ENCODE measurements around the gene SMYD3. TPM values are rescaled to one million over a fixed set of nuclear protein-coding genes. Genes with fewer than 3 reads are reported as not detected.

The SMYD3 gene
- total RNA-seq, 1 experiment from 2014 or later: 29.6 TPM

DNA sequence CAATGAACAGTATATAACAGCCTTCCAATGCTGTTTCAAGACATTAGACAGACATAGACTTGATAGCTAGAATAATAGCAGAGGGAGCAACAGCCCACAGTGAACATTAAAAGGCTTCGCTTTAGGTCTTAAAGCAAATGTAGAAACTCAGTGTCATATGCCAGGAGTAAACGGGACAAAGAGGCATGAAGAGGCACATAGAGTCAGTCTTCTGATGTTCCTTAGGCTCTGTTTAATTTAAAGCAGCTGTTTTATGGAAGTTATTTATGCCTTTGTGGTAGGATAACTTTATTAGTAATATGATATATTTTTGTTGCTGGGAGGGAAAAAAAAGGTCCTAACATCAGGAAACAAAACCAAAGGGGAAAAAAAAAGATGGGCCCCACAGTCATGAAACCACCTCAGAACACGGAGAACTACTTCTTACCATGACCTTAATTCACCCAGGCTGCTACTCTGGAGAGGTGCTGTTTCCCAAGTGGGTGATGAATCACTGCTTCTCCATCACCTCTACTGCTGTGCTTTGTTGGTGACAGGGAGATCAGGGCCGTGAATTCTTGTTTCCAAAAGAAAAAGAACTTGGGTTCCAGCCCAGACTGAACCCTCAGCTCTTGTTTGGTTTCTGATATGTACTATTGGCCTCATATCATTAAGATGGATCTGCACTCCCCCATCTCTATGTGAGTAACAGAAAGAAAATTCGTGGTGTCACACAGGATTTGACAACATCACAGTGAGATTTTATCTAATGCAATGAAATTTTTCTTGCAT lies 735.4 kb downstream of the SMYD3 start:
- H3K4me2 ChIP-seq: no peak overlapping the region
- no peaks in the 10 kb centered on the region for H3K36me3 ChIP-seq (ENCODE audit: low read depth)
- H3K9me3 ChIP-seq (ENCODE audit: insufficient read depth, low read depth): no peaks in the 10 kb centered on the region
- no peak for DNase-seq
- POLR2A ChIA-PET (ENCODE audit: unreplicated experiment): no interaction called here
- no peak overlapping the region for H3K4me3 ChIP-seq
- H3K27me3 ChIP-seq (ENCODE audit: insufficient read depth, low read depth): no peaks in the 10 kb centered on the region
- TF ChIP-seq EZH2 (IDR thresholded peaks at IDR 0.05; ENCODE audit: low read depth) (no peak), CTCF (conservative IDR thresholded peaks at IDR 0.05) (no peak)
- H4K20me1 ChIP-seq (ENCODE audit: insufficient read depth): no peaks in the 10 kb centered on the region
- no peaks in the 10 kb centered on the region; the same call in 1 of the 2 replicates for H3K9me2 ChIP-seq (ENCODE audit: insufficient read depth)
- H3K4me1 ChIP-seq (replicated peaks; ENCODE audit: insufficient read depth): no peaks in the 10 kb centered on the region
- CTCF ChIA-PET: no interaction called here
- BruUV-seq (replicated peaks): no TSS peak
- no peaks in the 10 kb centered on the region for H3K79me2 ChIP-seq (ENCODE audit: low read depth)
- H3K27ac ChIP-seq: no peak overlapping the region
- H2AFZ ChIP-seq: no peak overlapping the region
- no peaks in the 10 kb centered on the region for H3F3A ChIP-seq (ENCODE audit: insufficient read depth, low read depth)
- intact Hi-C loops (cut with micrococcal nuclease; ENCODE audit: unreplicated experiment): no loop called here

- no peaks in the 10 kb centered on the region for H3F3A ChIP-seq (ENCODE audit: insufficient read depth, low read depth)
- H3K4me2 ChIP-seq: no peak overlapping the region
- intact Hi-C loops (cut with micrococcal nuclease; ENCODE audit: unreplicated experiment): no loop called here
- H3K27me3 ChIP-seq (ENCODE audit: insufficient read depth, low read depth): no peaks in the 10 kb centered on the region
- H3K36me3 ChIP-seq (ENCODE audit: low read depth): no peaks in the 10 kb centered on the region
- H3K4me3 ChIP-seq: no peak overlapping the region
- DNase-seq: no peak
- BruUV-seq (replicated peaks): no TSS peak
- TF ChIP-seq EZH2 (IDR thresholded peaks at IDR 0.05; ENCODE audit: low read depth): no peak
- TF ChIP-seq CTCF (conservative IDR thresholded peaks at IDR 0.05): no peak
- H3K9me3 ChIP-seq (ENCODE audit: insufficient read depth, low read depth): no peaks in the 10 kb centered on the region
- no peak overlapping the region for H3K27ac ChIP-seq
- H3K9me2 ChIP-seq (ENCODE audit: insufficient read depth): no peaks in the 10 kb centered on the region; the same call in 1 of the 2 replicates
- H3K79me2 ChIP-seq (ENCODE audit: low read depth): no peaks in the 10 kb centered on the region
- H3K4me1 ChIP-seq (replicated peaks; ENCODE audit: insufficient read depth): no peaks in the 10 kb centered on the region
- H2AFZ ChIP-seq: no peak overlapping the region
- no peaks in the 10 kb centered on the region for H4K20me1 ChIP-seq (ENCODE audit: insufficient read depth)
- POLR2A ChIA-PET (ENCODE audit: unreplicated experiment): no interaction called here
- CTCF ChIA-PET: no interaction called here
These were observed 736.9 kb downstream of the SMYD3 start for GRCh38 chr1:245770156-245770555.

GRCh38 chr1:245768596-245768995 lies 738.5 kb downstream of the SMYD3 start:
- intact Hi-C loops (cut with micrococcal nuclease; ENCODE audit: unreplicated experiment): no loop called here
- H3K9me3 ChIP-seq (ENCODE audit: insufficient read depth, low read depth): no peaks in the 10 kb centered on the region
- no peaks in the 10 kb centered on the region for H3K27me3 ChIP-seq (ENCODE audit: insufficient read depth, low read depth)
- H3K4me2 ChIP-seq: no peak overlapping the region
- no peak for DNase-seq
- TF ChIP-seq EZH2 (IDR thresholded peaks at IDR 0.05; ENCODE audit: low read depth) (no peak), CTCF (conservative IDR thresholded peaks at IDR 0.05) (no peak)
- H3K27ac ChIP-seq: no peak overlapping the region
- no TSS peak for BruUV-seq (replicated peaks)
- no peaks in the 10 kb centered on the region for H3K36me3 ChIP-seq (ENCODE audit: low read depth)
- H3F3A ChIP-seq (ENCODE audit: insufficient read depth, low read depth): no peaks in the 10 kb centered on the region
- H3K4me3 ChIP-seq: no peak overlapping the region
- ChIA-PET CTCF (no interaction called here), POLR2A (ENCODE audit: unreplicated experiment) (no interaction called here)
- H2AFZ ChIP-seq: no peak overlapping the region
- no peaks in the 10 kb centered on the region; the same call in 1 of the 2 replicates for H3K9me2 ChIP-seq (ENCODE audit: insufficient read depth)
- H3K4me1 ChIP-seq (replicated peaks; ENCODE audit: insufficient read depth): no peaks in the 10 kb centered on the region
- no peaks in the 10 kb centered on the region for H4K20me1 ChIP-seq (ENCODE audit: insufficient read depth)
- H3K79me2 ChIP-seq (ENCODE audit: low read depth): no peaks in the 10 kb centered on the region
